Keratinocyte (primary cell): Measurements from ENCODE around the gene MOK. TPM values are rescaled to one million over a fixed set of nuclear protein-coding genes. Genes with fewer than 3 reads are reported as not detected.

Experiments used
- DNase-seq: peaks from one replicate; pipeline ENCODE4 v3.0.0-alpha.2; 2011; ENCODE audit warnings: low read depth, missing footprints, low spot score
- FAIRE-seq: peaks from 2 replicates; lab custom pipeline; 2011; peaks lifted over from hg19 to GRCh38; lab: Jason Lieb, UNC
- H2AFZ ChIP-seq: 2 replicates; pipeline ENCODE4 v1.6.0; 2012; ENCODE audit warnings: low read length, control low read depth, inconsistent platforms; ENCODE audit not compliant: control insufficient read depth
- H3K27ac ChIP-seq: 2 replicates; pipeline ENCODE4 v1.5.1; 2011; ENCODE audit warnings: low read length; ENCODE audit not compliant: control insufficient read depth, insufficient read depth
- H3K27me3 ChIP-seq: 3 replicates; pipeline ENCODE4 v1.6.0; 2011; ENCODE audit warnings: low read length; ENCODE audit not compliant: control insufficient read depth, insufficient read depth; ENCODE audit errors: extremely low read depth
- H3K36me3 ChIP-seq, 2 experiments: 2 replicates in 1 of 2; 3 replicates in 1 of 2; pipeline ENCODE4 v1.5.1; 2011; ENCODE audit warnings: low read length in 2 of 2, mild to moderate bottlenecking in 1 of 2; ENCODE audit not compliant: control insufficient read depth in 2 of 2, insufficient read depth in 2 of 2; ENCODE audit errors: extremely low read depth in 1 of 2
- H3K4me1 ChIP-seq: 3 replicates; pipeline ENCODE4 v1.5.1; 2011; ENCODE audit warnings: low read length; ENCODE audit not compliant: control insufficient read depth, insufficient read depth; ENCODE audit errors: extremely low read depth
- H3K4me2 ChIP-seq: 3 replicates; pipeline ENCODE4 v1.6.0; 2011; ENCODE audit warnings: low read depth, low read length; ENCODE audit not compliant: control insufficient read depth, insufficient read depth; ENCODE audit errors: extremely low read depth
- H3K4me3 ChIP-seq, 3 experiments: fragments of 200-600 bp in 1 of 3; sonication (generic) in 1 of 3; 2 replicates in 2 of 3; 3 replicates in 1 of 3; pipeline ENCODE4 v1.5.1; 2011 to 2016; ENCODE audit warnings: low read length in 3 of 3, mild to moderate bottlenecking in 3 of 3, control low read depth in 2 of 3, inconsistent platforms in 1 of 3, low read depth in 1 of 3, mixed read lengths in 1 of 3, mixed run types in 1 of 3, moderate library complexity in 1 of 3; ENCODE audit not compliant: control insufficient read depth in 2 of 3, insufficient read depth in 2 of 3; ENCODE audit errors: extremely low read depth in 1 of 3
- H3K79me2 ChIP-seq: 2 replicates; pipeline ENCODE4 v1.6.0; 2012; ENCODE audit warnings: low read length; ENCODE audit not compliant: control insufficient read depth, insufficient read depth
- H3K9ac ChIP-seq: 3 replicates; pipeline ENCODE4 v1.6.0; 2011; ENCODE audit warnings: low read length; ENCODE audit not compliant: control insufficient read depth, insufficient read depth; ENCODE audit errors: extremely low read depth
- H3K9me1 ChIP-seq: 3 replicates; pipeline ENCODE4 v1.6.0; 2011; ENCODE audit warnings: low read length; ENCODE audit not compliant: control insufficient read depth, insufficient read depth; ENCODE audit errors: extremely low read depth
- H3K9me3 ChIP-seq: 2 replicates; pipeline ENCODE4 v1.5.1; 2012; ENCODE audit warnings: low read depth, low read length; ENCODE audit not compliant: control insufficient read depth
- H4K20me1 ChIP-seq: 3 replicates; pipeline ENCODE4 v1.6.0; 2011; ENCODE audit warnings: low read length; ENCODE audit not compliant: control insufficient read depth, insufficient read depth; ENCODE audit errors: extremely low read depth
- CTCF ChIP-seq, 3 experiments: IDR thresholded peaks in 1 of 3; conservative IDR thresholded peaks in 1 of 3; optimal IDR thresholded peaks in 1 of 3; 2 replicates in 2 of 3; 3 replicates in 1 of 3; pipeline versions ENCODE3 to v1.5.1; 2011; ENCODE audit warnings: low read length in 3 of 3, mild to moderate bottlenecking in 3 of 3, moderate library complexity in 2 of 3, control low read depth in 1 of 3, inconsistent platforms in 1 of 3; ENCODE audit not compliant: insufficient read depth in 2 of 3; ENCODE audit errors: extremely low read depth in 1 of 3
- EZH2 ChIP-seq: IDR thresholded peaks from one replicate; pipeline ENCODE4 v1.6.1; 2012; ENCODE audit warnings: inconsistent platforms, mild to moderate bottlenecking, low read length, moderate library complexity
- dilution Hi-C: fragments of 300-500 bp; cut with MboI; formaldehyde crosslinking; loops from one replicate; pipeline ENCODE4 v1.7.0; 2020; ENCODE audit warnings: low sequenced_read_pairs; ENCODE audit not compliant: extremely low pct_ligation_motif_present
- polyA plus RNA-seq, 5 experiments: library from polyadenylated mRNA; depleted of rRNA in 3 of 5; stranded (reverse) in 3 of 5; stranded (forward) in 1 of 5; unstranded in 1 of 5; fragments of >200 nt; gene quantifications; 1 replicate in 1 of 5; 2 replicates in 3 of 5; 3 replicates in 1 of 5; pipeline versions ENCODE4 v1.2.1 to v1.2.3, GENCODE V29; 2011 to 2012; ENCODE audit warnings: missing spikeins in 2 of 5, low read depth in 1 of 5, low replicate concordance in 1 of 5

Gene MOK
- polyA plus RNA-seq, 1 donor (not counting 4 experiments of a cell fraction or from before 2014, with no cell fraction given), result 38.1 TPM

- Histone ChIP-seq H3K9me1 (no peaks in the 10 kb centered on the region), H3K4me2 (no peak overlapping the region), H3K27me3 (no peaks in the 10 kb centered on the region), H3K79me2 (peaks cover 57% of the 10 kb centered on the region), H3K9ac (no peak overlapping the region), H3K4me1 (peaks cover 3% of the 10 kb centered on the region), H3K27ac (no peak overlapping the region), H2AFZ (no peak overlapping the region), H3K9me3 (no peaks in the 10 kb centered on the region), H3K4me3 (no peak overlapping the region), H3K36me3 (peaks cover 12 to 19% of the 10 kb centered on the region in 2 experiments), H4K20me1 (peaks cover 12% of the 10 kb centered on the region)
- DNase-seq (no peak), FAIRE-seq (peak; percentile 23)
- dilution Hi-C loops, result no loop called here
- TF ChIP-seq CTCF (optimal IDR thresholded peaks at IDR 0.05 in 1 of 3, IDR thresholded peaks at IDR 0.05 in 1 of 3, conservative IDR thresholded peaks at IDR 0.05 in 1 of 3; ENCODE audit: extremely low read depth in 1 of 3, insufficient read depth in 2 of 3, low read length in 3 of 3) (no peak), EZH2 (no peak)
Observed at GRCh38 chr14:102197317-102197853, 107.6 kb downstream of the MOK start.

GRCh38 chr14:102196902-102197230 lies 108.1 kb downstream of the MOK start:
- no peak overlapping the region for H3K27ac ChIP-seq
- no peak overlapping the region for H2AFZ ChIP-seq
- H3K9me1 ChIP-seq, result no peaks in the 10 kb centered on the region
- peak; percentile 5 for FAIRE-seq
- peaks cover 3% of the 10 kb centered on the region for H3K4me1 ChIP-seq
- H3K9me3 ChIP-seq, result no peaks in the 10 kb centered on the region
- peaks cover 12% of the 10 kb centered on the region for H4K20me1 ChIP-seq
- H3K27me3 ChIP-seq, result no peaks in the 10 kb centered on the region
- no peak for DNase-seq
- H3K79me2 ChIP-seq, result peaks cover 57% of the 10 kb centered on the region
- no peak overlapping the region for H3K9ac ChIP-seq
- dilution Hi-C loops, result no loop called here
- TF ChIP-seq CTCF (optimal IDR thresholded peaks at IDR 0.05 in 1 of 3, IDR thresholded peaks at IDR 0.05 in 1 of 3, conservative IDR thresholded peaks at IDR 0.05 in 1 of 3; ENCODE audit: extremely low read depth in 1 of 3, insufficient read depth in 2 of 3, low read length in 3 of 3), result no peak
- no peak for TF ChIP-seq EZH2
- peaks cover 12 to 19% of the 10 kb centered on the region in 2 experiments for H3K36me3 ChIP-seq
- no peak overlapping the region for H3K4me2 ChIP-seq
- H3K4me3 ChIP-seq, result no peak overlapping the region
